ENCODE results near the gene PLCL2. TPM values are rescaled to one million over a fixed set of nuclear protein-coding genes. Genes with fewer than 3 reads are reported as not detected.
A peak's percentile ranks its signal among the peaks of the same experiment; 100 is the strongest.

PLCL2 gene
- polyA plus RNA-seq, 1 experiment = 0.94 TPM

DNA sequence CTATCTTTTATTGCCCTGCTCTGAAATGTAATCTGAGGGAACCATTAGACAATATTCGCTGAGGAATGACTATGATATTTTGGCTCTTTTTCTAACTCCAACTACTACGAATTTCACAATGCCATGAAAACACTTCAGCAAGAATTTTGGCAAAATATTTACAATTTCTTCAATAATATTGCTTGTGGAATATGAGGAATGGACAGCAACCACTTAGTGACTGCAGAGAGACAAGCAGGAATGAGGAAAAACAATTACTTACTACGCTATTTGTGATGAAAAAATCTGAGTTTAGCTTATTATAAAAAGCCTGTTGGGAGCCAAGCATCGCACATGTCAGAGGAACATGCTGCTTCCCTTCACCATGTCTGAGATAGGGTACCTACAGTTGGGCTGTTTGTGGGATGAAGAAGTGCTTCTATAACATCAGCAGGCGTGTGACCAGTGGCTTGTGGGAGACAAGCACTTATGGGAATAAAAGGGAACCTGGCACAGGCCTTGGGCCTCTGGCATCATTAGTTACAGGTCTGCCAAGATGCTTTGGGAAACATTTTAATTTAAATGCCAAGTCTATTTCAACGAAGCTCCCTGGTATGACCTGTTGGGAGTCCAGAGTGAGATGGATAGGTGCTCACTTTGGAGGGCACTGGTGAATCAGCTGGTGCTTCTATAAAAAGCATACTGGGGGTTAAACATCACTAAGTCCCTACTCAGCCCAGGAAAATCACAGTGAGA is 2.7 kb upstream of the PLCL2 start:
- DNase-seq (ENCODE audit: low read depth, low spot score) = no peak
- no peak overlapping the region for H3K4me3 ChIP-seq (ENCODE audit: low read depth, low read length)
- peaks cover 3% of the 10 kb centered on the region for H3K27me3 ChIP-seq (ENCODE audit: control insufficient read depth, insufficient read depth, low read length)
- no peak overlapping the region for H3K27ac ChIP-seq (ENCODE audit: low read depth, low read length)
- no peaks in the 10 kb centered on the region; the same call in 1 of the 2 replicates for H3K9me3 ChIP-seq (ENCODE audit: control insufficient read depth, insufficient read depth, low read length)
- ChIA-PET POLR2A (no interaction called here), CTCF (interaction anchor here (1.5 kb wide), 1 partner anchor 11 kb away, joined by 3 read pairs; no protein-coding TSS in a partner anchor)
- TF ChIP-seq, protein P1, sequence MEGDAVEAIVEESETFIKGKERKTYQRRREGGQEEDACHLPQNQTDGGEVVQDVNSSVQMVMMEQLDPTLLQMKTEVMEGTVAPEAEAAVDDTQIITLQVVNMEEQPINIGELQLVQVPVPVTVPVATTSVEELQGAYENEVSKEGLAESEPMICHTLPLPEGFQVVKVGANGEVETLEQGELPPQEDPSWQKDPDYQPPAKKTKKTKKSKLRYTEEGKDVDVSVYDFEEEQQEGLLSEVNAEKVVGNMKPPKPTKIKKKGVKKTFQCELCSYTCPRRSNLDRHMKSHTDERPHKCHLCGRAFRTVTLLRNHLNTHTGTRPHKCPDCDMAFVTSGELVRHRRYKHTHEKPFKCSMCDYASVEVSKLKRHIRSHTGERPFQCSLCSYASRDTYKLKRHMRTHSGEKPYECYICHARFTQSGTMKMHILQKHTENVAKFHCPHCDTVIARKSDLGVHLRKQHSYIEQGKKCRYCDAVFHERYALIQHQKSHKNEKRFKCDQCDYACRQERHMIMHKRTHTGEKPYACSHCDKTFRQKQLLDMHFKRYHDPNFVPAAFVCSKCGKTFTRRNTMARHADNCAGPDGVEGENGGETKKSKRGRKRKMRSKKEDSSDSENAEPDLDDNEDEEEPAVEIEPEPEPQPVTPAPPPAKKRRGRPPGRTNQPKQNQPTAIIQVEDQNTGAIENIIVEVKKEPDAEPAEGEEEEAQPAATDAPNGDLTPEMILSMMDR (IDR thresholded peaks at IDR 0.05; ENCODE audit: low read depth, low read length) = no peak

DNA sequence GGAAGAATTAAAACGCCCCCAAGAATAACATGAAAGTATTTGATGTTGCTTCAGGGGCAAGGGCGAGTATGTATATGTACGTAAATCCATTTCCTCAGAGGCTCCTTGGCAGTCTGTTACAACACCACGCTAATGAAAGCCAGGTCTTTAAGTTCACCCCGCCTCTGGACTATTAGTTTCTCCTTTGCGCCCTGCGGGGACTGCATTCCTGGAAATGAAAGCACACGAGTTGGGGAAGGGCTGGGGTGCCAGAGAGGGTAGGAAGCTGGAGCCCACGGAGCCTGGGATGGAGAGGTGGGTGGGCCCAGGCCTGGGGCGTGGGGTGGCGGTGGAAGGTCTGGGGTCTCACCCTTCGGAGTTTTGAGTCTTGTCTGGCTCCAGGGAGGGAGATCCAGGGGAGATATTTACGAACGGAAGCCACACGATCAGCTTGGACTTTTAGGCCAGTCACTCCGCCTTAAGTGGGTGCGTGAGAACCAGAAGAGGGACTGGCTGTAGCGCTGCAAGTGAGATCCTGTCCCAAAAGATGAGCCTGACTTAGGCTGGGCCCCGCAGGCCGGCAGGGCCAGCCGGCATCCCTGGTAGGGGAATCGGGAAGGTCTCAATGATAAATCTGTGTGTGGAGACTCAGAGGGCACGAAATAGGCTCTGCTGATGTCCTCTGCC is 1.6 kb upstream of the PLCL2 start:
- ChIA-PET CTCF (interaction anchor here (1.1 to 1.8 kb wide), 4 partner anchors 11 to 595 kb away, joined by 3 to 5 read pairs (median 4); no protein-coding TSS in a partner anchor), POLR2A (interaction anchor here (0.6 kb wide), 1 partner anchor 406 kb away, joined by 3 read pairs; no protein-coding TSS in a partner anchor)
- Histone ChIP-seq H3K27me3 (ENCODE audit: control insufficient read depth, insufficient read depth, low read length) (peaks cover 3% of the 10 kb centered on the region), H3K27ac (ENCODE audit: low read depth, low read length) (no peak overlapping the region), H3K4me3 (ENCODE audit: low read depth, low read length) (no peak overlapping the region), H3K9me3 (ENCODE audit: control insufficient read depth, insufficient read depth, low read length) (no peaks in the 10 kb centered on the region; the same call in 1 of the 2 replicates)
- TF ChIP-seq, protein P1 (IDR thresholded peaks at IDR 0.05; ENCODE audit: low read depth, low read length) = no peak
- no peak for DNase-seq (ENCODE audit: low read depth, low spot score)

DNA sequence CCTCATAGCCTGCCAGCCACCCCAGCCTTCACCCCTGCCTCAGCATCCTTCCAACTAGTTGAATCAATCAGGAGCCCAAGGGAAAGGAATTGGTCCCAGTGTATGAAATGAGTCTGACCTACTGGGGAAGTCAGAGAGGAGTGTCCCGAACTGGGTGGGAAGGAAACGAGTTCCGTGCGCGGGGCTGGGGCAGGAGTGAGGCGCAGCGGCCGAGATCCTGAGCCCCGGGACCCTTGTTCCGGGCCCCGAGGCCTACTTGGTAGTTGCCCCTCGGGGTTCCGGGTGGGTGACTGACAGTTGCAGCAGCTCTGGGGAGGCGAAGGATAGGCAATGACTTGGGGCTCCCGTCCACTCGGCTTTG is 1.1 kb upstream of the PLCL2 start:
- Histone ChIP-seq H3K27ac (ENCODE audit: low read depth, low read length) (no peak overlapping the region), H3K27me3 (ENCODE audit: control insufficient read depth, insufficient read depth, low read length) (peaks cover 3% of the 10 kb centered on the region), H3K9me3 (ENCODE audit: control insufficient read depth, insufficient read depth, low read length) (no peaks in the 10 kb centered on the region; the same call in 1 of the 2 replicates), H3K4me3 (ENCODE audit: low read depth, low read length) (no peak overlapping the region)
- ChIA-PET POLR2A (interaction anchor here (0.6 kb wide), 1 partner anchor 407 kb away, joined by 3 read pairs; no protein-coding TSS in a partner anchor), CTCF (interaction anchor here (0.6 to 1.8 kb wide), 7 partner anchors 12 to 595 kb away, joined by 3 to 5 read pairs (median 3); no protein-coding TSS in a partner anchor)
- TF ChIP-seq, protein P1 (IDR thresholded peaks at IDR 0.05; ENCODE audit: low read depth, low read length) = no peak
- DNase-seq (ENCODE audit: low read depth, low spot score) = no peak

DNA sequence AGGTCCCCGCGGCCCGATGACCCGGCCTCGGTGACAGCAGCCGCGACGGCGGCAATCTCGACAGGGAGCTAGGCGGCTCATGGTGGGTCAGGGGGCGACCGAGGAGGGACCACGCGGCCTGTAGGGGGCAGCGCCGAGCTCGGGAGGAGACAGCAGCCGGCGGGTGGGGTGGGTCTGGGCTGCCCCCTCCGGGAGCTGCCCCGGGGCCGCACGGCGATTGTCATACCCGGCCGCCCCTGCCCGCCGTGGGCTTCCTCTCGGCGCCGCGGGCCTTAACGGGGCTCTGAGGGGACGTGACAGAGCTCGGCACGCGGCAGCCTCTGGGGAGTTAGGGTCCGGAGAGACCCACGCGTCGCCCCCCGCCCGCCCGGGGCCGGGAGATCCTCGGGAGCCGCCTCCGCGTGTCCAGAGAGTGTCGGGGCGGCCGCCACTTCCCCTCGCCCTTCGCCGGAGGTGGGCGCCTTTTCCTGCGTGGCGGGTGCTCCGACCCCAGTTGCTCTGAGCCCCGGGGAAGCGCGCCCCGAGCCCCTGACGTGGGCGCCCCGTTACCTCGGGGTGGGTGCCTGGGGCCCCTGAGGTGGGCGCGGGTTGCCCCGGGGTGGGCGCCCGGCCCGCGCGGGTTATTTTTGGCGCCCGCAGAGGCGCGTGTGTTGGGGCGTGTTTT is 539 bp upstream of the PLCL2 start:
- ChIA-PET POLR2A (interaction anchor here (0.6 kb wide), 2 partner anchors 194 to 407 kb away, joined by 3 read pairs; no protein-coding TSS in a partner anchor), CTCF (interaction anchor here (0.6 to 1.8 kb wide), 12 partner anchors 12 to 856 kb away, joined by 3 to 7 read pairs (median 4); no protein-coding TSS in a partner anchor)
- no peak overlapping the region for H3K27ac ChIP-seq (ENCODE audit: low read depth, low read length)
- H3K27me3 ChIP-seq (ENCODE audit: control insufficient read depth, insufficient read depth, low read length) = peaks cover 3% of the 10 kb centered on the region
- H3K4me3 ChIP-seq (ENCODE audit: low read depth, low read length) = peak overlapping the region; percentile 67
- TF ChIP-seq, protein P1 (IDR thresholded peaks at IDR 0.05; ENCODE audit: low read depth, low read length) = peak; percentile 50
- no peak for DNase-seq (ENCODE audit: low read depth, low spot score)
- H3K9me3 ChIP-seq (ENCODE audit: control insufficient read depth, insufficient read depth, low read length) = no peaks in the 10 kb centered on the region; the same call in 1 of the 2 replicates

All from AG04450 (cell line).